Esophagus squamous epithelium (tissue), 4 donors: Measurements from ENCODE around the gene MYH7.

ENCODE experiments used
- POLR2A ChIP-seq, 4 donors: fragments of 450-650 bp; IDR thresholded peaks; one replicate each; pipeline ENCODE4 v1.6.1; 2017; ENCODE audit warnings: antibody characterized with exemption in 4 of 4, mild to moderate bottlenecking in 4 of 4, moderate library complexity in 3 of 4
- TF ChIP-seq, protein P1 (sequence below), 6 experiments: fragments of 450-650 bp in 4 of 6; fragments of 200-600 bp in 2 of 6; sonication (generic) in 2 of 6; IDR thresholded peaks; one replicate each; pipeline ENCODE4 v1.5.1; 2016 to 2019; ENCODE audit warnings: antibody characterized with exemption in 6 of 6, mild to moderate bottlenecking in 4 of 6, moderate library complexity in 4 of 6

DNA sequence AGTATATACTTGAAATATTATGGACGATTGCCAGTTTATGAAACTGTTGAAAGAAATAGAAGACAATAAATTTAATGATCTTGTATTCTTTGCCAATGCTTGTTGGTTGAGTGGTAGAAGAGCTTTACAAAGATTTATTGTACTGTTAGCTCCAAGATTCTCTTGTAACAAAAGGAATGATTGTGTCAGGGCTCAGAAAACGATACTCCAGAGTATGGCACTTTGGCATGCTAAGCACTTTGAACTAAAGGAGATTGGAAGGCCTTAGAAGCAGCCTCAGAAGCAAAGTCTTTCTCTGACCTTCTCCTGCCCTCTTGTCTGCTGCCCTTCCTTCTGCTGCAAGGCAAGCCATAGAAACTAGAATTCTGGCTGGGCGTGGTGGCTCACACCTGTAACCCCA lies 29.8 kb upstream of the MYH7 start:
- TF ChIP-seq, protein P1, sequence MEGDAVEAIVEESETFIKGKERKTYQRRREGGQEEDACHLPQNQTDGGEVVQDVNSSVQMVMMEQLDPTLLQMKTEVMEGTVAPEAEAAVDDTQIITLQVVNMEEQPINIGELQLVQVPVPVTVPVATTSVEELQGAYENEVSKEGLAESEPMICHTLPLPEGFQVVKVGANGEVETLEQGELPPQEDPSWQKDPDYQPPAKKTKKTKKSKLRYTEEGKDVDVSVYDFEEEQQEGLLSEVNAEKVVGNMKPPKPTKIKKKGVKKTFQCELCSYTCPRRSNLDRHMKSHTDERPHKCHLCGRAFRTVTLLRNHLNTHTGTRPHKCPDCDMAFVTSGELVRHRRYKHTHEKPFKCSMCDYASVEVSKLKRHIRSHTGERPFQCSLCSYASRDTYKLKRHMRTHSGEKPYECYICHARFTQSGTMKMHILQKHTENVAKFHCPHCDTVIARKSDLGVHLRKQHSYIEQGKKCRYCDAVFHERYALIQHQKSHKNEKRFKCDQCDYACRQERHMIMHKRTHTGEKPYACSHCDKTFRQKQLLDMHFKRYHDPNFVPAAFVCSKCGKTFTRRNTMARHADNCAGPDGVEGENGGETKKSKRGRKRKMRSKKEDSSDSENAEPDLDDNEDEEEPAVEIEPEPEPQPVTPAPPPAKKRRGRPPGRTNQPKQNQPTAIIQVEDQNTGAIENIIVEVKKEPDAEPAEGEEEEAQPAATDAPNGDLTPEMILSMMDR (IDR thresholded peaks at IDR 0.05) = no peak
- TF ChIP-seq POLR2A (IDR thresholded peaks at IDR 0.05) = no peak
